ENCODE data around the gene TTLL11. TPM values are rescaled to one million over a fixed set of nuclear protein-coding genes. Genes with fewer than 3 reads are reported as not detected.

The TTLL11 gene
- total RNA-seq, 6 experiments from 2014 or later: 3.2 to 5.2 (median 4.1) TPM

GRCh38 chr9:121859646-121860045 is 233.5 kb downstream of the TTLL11 start:
- Histone ChIP-seq H3K4me3 (no peak overlapping the region), H3K9me3 (no peaks in the 10 kb centered on the region), H3K36me3 (no peaks in the 10 kb centered on the region), H3K27me3 (no peaks in the 10 kb centered on the region), H3K27ac (no peak overlapping the region), H3K4me1 (peaks cover 0 to 11% (median 0%) of the 10 kb centered on the region in 4 donors)
- no peak for ATAC-seq
- intact Hi-C loops (cut with DNase I): no loop called here
- WGBS (ENCODE audit: insufficient coverage, low coverage, low lambda C conversion rate, missing lambda C conversion rate): 71% methylated on average over 6 of the region's 6 CpGs
- TF ChIP-seq POLR2A (IDR thresholded peaks at IDR 0.05): no peak
- no peak for TF ChIP-seq CTCF (IDR thresholded peaks at IDR 0.05)
- DNase-seq: peak in 1 of 3 donors; percentile 26

GRCh38 chr9:121858788-121859187 is 234.3 kb downstream of the TTLL11 start:
- no peaks in the 10 kb centered on the region for H3K27me3 ChIP-seq
- DNase-seq: peak in 1 of 3 donors; percentile 18
- TF ChIP-seq POLR2A (IDR thresholded peaks at IDR 0.05) (no peak), CTCF (IDR thresholded peaks at IDR 0.05) (no peak)
- ATAC-seq: no peak
- H3K4me1 ChIP-seq: peaks cover 0 to 11% (median 0%) of the 10 kb centered on the region in 4 donors
- 94% methylated on average over 5 of the region's 8 CpGs for WGBS (ENCODE audit: insufficient coverage, low coverage, low lambda C conversion rate, missing lambda C conversion rate)
- intact Hi-C loops (cut with DNase I): no loop called here
- no peaks in the 10 kb centered on the region for H3K9me3 ChIP-seq
- no peaks in the 10 kb centered on the region for H3K36me3 ChIP-seq
- H3K27ac ChIP-seq: no peak overlapping the region
- H3K4me3 ChIP-seq: no peak overlapping the region

- no peaks in the 10 kb centered on the region for H3K27me3 ChIP-seq
- WGBS (ENCODE audit: insufficient coverage, low coverage, low lambda C conversion rate, missing lambda C conversion rate): 78% methylated on average over 9 of the region's 9 CpGs
- H3K27ac ChIP-seq: no peak overlapping the region
- no peak for TF ChIP-seq POLR2A (IDR thresholded peaks at IDR 0.05)
- TF ChIP-seq CTCF (IDR thresholded peaks at IDR 0.05): no peak
- ATAC-seq: no peak
- H3K36me3 ChIP-seq: no peaks in the 10 kb centered on the region
- no peak overlapping the region for H3K4me3 ChIP-seq
- no peaks in the 10 kb centered on the region for H3K9me3 ChIP-seq
- peaks cover 0 to 11% (median 0%) of the 10 kb centered on the region in 4 donors for H3K4me1 ChIP-seq
- intact Hi-C loops (cut with DNase I): no loop called here
- peak in 1 of 3 donors; percentile 10 for DNase-seq
Measured at GRCh38 chr9:121857928-121858327, 235.2 kb downstream of the TTLL11 start.

- 44% methylated on average over 3 of the region's 5 CpGs for WGBS (ENCODE audit: insufficient coverage, low coverage, low lambda C conversion rate, missing lambda C conversion rate)
- Histone ChIP-seq H3K4me1 (peaks cover 0 to under 1% (median 0%) of the 10 kb centered on the region in 4 donors), H3K36me3 (no peaks in the 10 kb centered on the region)
Measured at GRCh38 chr9:121855476-121855875, 237.6 kb downstream of the TTLL11 start.

More at GRCh38 chr9:121855476-121855875, 237.6 kb downstream of the TTLL11 start:
- Histone ChIP-seq H3K27ac (no peak overlapping the region), H3K9me3 (no peaks in the 10 kb centered on the region), H3K27me3 (no peaks in the 10 kb centered on the region), H3K4me3 (no peak overlapping the region)
- TF ChIP-seq CTCF (IDR thresholded peaks at IDR 0.05) (no peak), POLR2A (IDR thresholded peaks at IDR 0.05) (no peak)
- intact Hi-C loops (cut with DNase I): no loop called here
- DNase-seq (peak in 1 of 3 donors; percentile 16), ATAC-seq (no peak)

Measured in right lobe of liver (tissue), 6 donors.